Measurements from ENCODE around the gene ST3GAL2.
"Not testable (repeated sequence)": the region's sequence is repeated elsewhere in the genome, so short reads cannot be mapped to it uniquely, and the experiment has no call there.

The ST3GAL2 gene

DNA sequence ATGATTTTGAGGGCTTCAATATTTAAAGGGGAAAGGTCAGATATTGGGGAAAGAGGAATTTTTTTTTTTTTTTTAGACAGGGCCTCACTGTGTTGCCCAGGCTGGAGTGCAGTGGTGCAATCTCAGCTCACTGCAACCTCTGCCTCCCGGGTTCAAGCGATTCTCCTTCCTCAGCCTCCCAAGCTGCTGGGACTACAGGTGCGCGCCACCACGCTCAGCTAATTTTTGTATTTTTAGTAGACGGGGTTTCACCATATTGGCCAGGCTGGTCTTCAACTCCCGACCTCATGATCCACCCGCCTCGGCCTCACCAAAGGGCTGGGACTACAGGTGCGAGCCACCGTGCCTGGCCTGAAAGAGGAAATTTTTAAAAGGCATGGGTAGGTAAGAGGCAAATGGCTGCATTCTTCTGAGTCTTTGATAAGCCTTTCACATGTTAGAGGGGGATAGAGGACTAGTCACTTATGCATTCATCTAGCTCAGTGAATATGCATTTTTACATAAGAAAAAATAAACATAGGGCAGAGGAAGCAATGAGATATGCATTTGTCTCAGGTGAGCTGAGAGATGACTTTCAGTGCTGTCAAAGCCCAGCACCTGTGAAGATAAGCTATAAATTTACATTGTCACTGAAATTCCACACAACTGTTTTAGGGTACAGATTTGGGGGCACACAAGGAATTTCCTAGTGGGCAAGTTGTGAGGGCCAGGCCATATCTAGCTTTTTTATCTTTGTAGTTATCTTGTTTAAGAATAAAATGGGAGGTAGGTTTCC is 14.4 kb upstream of the ST3GAL2 start:
- TF ChIP-seq, protein P1, sequence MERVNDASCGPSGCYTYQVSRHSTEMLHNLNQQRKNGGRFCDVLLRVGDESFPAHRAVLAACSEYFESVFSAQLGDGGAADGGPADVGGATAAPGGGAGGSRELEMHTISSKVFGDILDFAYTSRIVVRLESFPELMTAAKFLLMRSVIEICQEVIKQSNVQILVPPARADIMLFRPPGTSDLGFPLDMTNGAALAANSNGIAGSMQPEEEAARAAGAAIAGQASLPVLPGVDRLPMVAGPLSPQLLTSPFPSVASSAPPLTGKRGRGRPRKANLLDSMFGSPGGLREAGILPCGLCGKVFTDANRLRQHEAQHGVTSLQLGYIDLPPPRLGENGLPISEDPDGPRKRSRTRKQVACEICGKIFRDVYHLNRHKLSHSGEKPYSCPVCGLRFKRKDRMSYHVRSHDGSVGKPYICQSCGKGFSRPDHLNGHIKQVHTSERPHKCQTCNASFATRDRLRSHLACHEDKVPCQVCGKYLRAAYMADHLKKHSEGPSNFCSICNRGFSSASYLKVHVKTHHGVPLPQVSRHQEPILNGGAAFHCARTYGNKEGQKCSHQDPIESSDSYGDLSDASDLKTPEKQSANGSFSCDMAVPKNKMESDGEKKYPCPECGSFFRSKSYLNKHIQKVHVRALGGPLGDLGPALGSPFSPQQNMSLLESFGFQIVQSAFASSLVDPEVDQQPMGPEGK (CRISPR knock-in tag; IDR thresholded peaks at IDR 0.05; ENCODE audit: borderline replicate concordance) = no peak
- TF ChIP-seq RARB (CRISPR knock-in tag; IDR thresholded peaks at IDR 0.05) (no peak), BACH2 (CRISPR knock-in tag; IDR thresholded peaks at IDR 0.05; ENCODE audit: borderline replicate concordance) (no peak), ZFP3 (CRISPR knock-in tag; IDR thresholded peaks at IDR 0.05) (no peak), TOX (CRISPR knock-in tag; IDR thresholded peaks at IDR 0.05; ENCODE audit: borderline replicate concordance) (no peak), ZC3H10 (CRISPR knock-in tag; IDR thresholded peaks at IDR 0.05) (no peak)
- no peak for ATAC-seq

DNA sequence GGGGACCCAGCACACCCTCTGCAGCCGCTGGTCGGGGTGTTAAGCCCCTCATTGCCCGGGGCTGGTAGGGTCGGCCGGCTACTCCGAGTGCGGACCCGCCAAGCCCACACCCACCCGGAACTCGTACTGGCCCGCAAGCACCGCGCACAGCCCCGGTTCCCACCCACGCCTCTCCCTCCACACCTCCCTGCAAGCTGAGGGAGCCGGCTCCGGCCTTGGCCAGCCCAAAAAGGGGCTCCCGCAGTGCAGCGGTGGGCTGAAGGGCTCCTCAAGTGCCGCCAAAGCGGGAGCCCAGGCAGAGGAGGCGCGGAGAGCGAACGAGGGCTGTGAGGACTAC is 12.1 kb upstream of the ST3GAL2 start:
- ATAC-seq = not testable (repeated sequence)

DNA sequence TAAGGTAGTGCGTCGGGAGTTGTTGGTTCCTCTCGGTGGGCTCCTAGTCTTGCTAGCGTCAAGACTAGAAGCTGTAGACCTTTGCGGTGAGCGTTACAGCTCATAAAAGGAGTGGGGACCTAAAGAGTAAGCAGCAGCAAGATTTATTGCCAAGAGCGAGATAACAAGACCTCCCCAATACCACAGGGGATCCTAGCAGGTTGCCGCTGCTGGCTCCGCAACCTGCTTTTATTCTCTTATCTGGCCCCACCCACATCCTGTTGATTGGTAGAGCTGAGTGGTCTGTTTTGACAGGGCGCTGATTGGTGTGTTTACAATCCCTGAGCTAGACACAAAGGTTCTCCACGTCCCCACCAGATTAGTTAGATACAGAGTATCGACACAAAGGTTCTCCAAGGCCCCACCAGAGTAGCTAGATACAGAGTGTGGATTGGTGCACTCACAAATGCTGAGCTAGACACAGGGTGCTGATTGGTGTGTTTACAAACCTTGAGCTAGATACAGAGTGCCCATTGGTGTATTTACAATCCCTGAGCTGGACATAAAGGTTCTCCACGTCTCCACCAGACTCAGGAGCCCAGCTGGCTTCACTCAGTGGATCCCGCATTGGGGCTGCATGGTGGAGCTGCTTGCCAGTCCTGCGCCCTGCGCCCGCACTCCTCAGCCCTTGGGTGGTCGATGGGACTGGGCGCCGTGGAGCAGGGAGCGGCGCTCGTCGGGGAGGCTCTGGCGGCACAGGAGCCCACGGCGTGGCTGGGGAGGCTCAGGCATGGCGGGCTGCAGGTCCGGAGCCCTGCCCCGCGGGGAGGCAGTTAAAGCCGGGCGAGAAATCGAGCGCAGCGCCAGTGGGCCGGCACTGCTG is 11.5 kb upstream of the ST3GAL2 start:
- not testable (repeated sequence) for ATAC-seq

DNA sequence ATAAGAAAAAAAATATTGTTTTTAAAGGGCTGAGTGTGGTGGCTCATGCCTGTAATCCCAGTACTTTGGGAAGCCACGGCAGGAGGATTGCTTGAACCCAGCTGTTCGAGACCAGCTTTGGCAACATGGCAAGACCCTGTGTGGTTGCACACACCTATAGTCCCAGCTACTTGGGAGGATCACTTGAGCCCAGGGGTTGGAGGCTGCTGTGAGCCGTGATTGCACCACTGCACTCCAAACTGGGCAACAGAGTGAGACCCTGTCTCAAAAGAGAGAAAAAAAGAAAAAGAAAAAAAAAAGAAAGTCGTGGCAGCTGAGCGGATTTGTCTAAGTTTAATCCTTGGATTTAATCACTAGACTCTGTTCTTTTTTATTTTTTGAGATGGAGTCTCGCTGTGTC is 9.2 kb upstream of the ST3GAL2 start:
- TF ChIP-seq, protein P2, sequence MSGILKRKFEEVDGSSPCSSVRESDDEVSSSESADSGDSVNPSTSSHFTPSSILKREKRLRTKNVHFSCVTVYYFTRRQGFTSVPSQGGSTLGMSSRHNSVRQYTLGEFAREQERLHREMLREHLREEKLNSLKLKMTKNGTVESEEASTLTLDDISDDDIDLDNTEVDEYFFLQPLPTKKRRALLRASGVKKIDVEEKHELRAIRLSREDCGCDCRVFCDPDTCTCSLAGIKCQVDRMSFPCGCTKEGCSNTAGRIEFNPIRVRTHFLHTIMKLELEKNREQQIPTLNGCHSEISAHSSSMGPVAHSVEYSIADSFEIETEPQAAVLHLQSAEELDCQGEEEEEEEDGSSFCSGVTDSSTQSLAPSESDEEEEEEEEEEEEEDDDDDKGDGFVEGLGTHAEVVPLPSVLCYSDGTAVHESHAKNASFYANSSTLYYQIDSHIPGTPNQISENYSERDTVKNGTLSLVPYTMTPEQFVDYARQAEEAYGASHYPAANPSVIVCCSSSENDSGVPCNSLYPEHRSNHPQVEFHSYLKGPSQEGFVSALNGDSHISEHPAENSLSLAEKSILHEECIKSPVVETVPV (CRISPR knock-in tag; IDR thresholded peaks at IDR 0.05) = no peak
- TF ChIP-seq, protein P3, sequence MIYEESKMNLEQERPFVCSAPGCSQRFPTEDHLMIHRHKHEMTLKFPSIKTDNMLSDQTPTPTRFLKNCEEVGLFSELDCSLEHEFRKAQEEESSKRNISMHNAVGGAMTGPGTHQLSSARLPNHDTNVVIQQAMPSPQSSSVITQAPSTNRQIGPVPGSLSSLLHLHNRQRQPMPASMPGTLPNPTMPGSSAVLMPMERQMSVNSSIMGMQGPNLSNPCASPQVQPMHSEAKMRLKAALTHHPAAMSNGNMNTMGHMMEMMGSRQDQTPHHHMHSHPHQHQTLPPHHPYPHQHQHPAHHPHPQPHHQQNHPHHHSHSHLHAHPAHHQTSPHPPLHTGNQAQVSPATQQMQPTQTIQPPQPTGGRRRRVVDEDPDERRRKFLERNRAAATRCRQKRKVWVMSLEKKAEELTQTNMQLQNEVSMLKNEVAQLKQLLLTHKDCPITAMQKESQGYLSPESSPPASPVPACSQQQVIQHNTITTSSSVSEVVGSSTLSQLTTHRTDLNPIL (CRISPR knock-in tag; IDR thresholded peaks at IDR 0.05; ENCODE audit: low read depth) = no peak
- TF ChIP-seq ZNF565 (CRISPR knock-in tag; conservative IDR thresholded peaks at IDR 0.05; ENCODE audit: low read depth) (no peak), ARNTL (CRISPR knock-in tag; IDR thresholded peaks at IDR 0.05; ENCODE audit: borderline replicate concordance, low read depth) (no peak), TCF4 (CRISPR knock-in tag; IDR thresholded peaks at IDR 0.05; ENCODE audit: borderline replicate concordance) (no peak)
- ATAC-seq = no peak

DNA sequence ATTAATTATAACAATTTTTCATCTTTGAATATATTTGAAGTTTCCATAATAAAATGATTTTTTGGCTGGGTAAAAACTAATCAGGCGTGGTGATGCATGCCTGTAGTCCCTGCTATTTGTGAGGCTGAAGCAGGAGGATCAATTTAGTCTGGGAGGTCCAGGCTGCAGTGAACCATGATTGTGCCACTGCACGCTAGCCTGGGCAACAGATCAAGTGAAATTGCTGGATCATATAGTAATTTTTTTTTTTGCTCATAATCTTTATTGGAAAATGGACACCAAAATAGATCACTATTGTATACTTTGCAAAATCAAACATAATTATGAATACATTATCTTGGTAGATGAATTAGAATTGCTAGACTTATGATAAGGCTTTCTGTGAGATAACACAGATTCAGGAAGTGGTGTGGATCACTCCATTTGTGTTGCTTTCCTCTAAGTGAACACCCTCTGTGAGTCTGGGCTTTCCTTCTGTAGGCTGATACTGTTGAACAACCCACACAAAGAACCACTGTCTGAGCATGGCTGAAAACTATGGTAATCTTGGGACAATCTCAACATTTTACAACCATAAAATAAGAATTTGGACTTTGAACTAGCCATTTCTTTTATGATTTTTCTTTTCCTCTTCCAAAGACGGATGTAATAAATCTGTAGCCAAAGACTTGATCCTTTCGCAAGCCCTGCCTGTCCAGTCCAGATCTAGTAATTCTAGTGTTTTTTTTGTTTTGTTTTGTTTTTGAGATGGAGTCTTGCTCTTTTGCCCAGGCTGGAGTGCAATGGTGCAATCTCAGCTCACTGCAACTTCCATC is 5.6 kb upstream of the ST3GAL2 start:
- ATAC-seq = no peak
- TF ChIP-seq PPARA (CRISPR knock-in tag; IDR thresholded peaks at IDR 0.05; ENCODE audit: borderline replicate concordance) (no peak), ESRRG (CRISPR knock-in tag; IDR thresholded peaks at IDR 0.05) (no peak), RARB (CRISPR knock-in tag; IDR thresholded peaks at IDR 0.05) (no peak), TOX (CRISPR knock-in tag; IDR thresholded peaks at IDR 0.05; ENCODE audit: borderline replicate concordance) (no peak), ZNF8 (CRISPR knock-in tag; IDR thresholded peaks at IDR 0.05) (no peak), TCF4 (CRISPR knock-in tag; IDR thresholded peaks at IDR 0.05; ENCODE audit: borderline replicate concordance) (no peak), ZC3H10 (CRISPR knock-in tag; IDR thresholded peaks at IDR 0.05) (no peak), ZFP30 (CRISPR knock-in tag; IDR thresholded peaks at IDR 0.05) (no peak), ZFP3 (CRISPR knock-in tag; IDR thresholded peaks at IDR 0.05) (no peak), ARNTL (CRISPR knock-in tag; IDR thresholded peaks at IDR 0.05; ENCODE audit: borderline replicate concordance, low read depth) (no peak), CSDC2 (CRISPR knock-in tag; IDR thresholded peaks at IDR 0.05) (no peak), SNAI2 (CRISPR knock-in tag; IDR thresholded peaks at IDR 0.05) (no peak)
- TF ChIP-seq, protein P3 (CRISPR knock-in tag; IDR thresholded peaks at IDR 0.05; ENCODE audit: low read depth) = no peak
- TF ChIP-seq, protein P2 (CRISPR knock-in tag; IDR thresholded peaks at IDR 0.05) = no peak
- TF ChIP-seq, protein P1 (CRISPR knock-in tag; IDR thresholded peaks at IDR 0.05; ENCODE audit: borderline replicate concordance) = no peak

Data from SK-N-SH treated with all-trans-retinoic acid at 6 μM for 48 hours (cell line).